ENCODE measurements around the gene GTF3C2. TPM values are rescaled to one million over a fixed set of nuclear protein-coding genes. Genes with fewer than 3 reads are reported as not detected.

GTF3C2 gene
- total and polyA plus RNA-seq, 4 donors: 9.7 to 20.6 (median 14.7) TPM

- Histone ChIP-seq H3K27me3 (ENCODE audit: control insufficient read depth in 4 of 4, insufficient read depth in 4 of 4, low read length in 3 of 4) (peaks cover 0 to 5% (median 1%) of the 10 kb centered on the region in 4 donors), H3K36me3 (ENCODE audit: control insufficient read depth in 4 of 4, insufficient read depth in 3 of 4, low read depth in 1 of 4, low read length in 3 of 4) (peaks cover 0 to 12% (median under 1%) of the 10 kb centered on the region in 4 donors), H3K9ac (ENCODE audit: low read depth in 1 of 2, low read length in 2 of 2) (no peak overlapping the region), H3K9me3 (ENCODE audit: control insufficient read depth in 4 of 4, low read length in 3 of 4) (no peaks in the 10 kb centered on the region), H3K27ac (ENCODE audit: low read depth in 1 of 2, low read length in 2 of 2) (no peak overlapping the region), H3K4me3 (ENCODE audit: low read depth in 1 of 3, low read length in 3 of 3) (no peak overlapping the region), H3K4me1 (ENCODE audit: control insufficient read depth in 4 of 4, insufficient read depth in 4 of 4, low read length in 3 of 4) (peaks cover 3 to 25% (median 11%) of the 10 kb centered on the region in 4 donors)
- TF ChIP-seq REST (IDR thresholded peaks at IDR 0.05) (no peak), EGR1 (IDR thresholded peaks at IDR 0.05; ENCODE audit: low read depth in 2 of 2) (no peak), FOXA2 (IDR thresholded peaks at IDR 0.05) (no peak), JUND (IDR thresholded peaks at IDR 0.05) (no peak), FOXA1 (IDR thresholded peaks at IDR 0.05) (no peak), RXRA (IDR thresholded peaks at IDR 0.05) (no peak), TAF1 (conservative IDR thresholded peaks at IDR 0.05) (no peak), ATF3 (IDR thresholded peaks at IDR 0.05) (no peak), MAX (IDR thresholded peaks at IDR 0.05) (no peak), HNF4G (IDR thresholded peaks at IDR 0.05) (no peak), SP1 (IDR thresholded peaks at IDR 0.05) (no peak), ZBTB33 (IDR thresholded peaks at IDR 0.05) (no peak), NR2F2 (IDR thresholded peaks at IDR 0.05) (no peak)
- no peak for DNase-seq (ENCODE audit: low spot score)
- 90% methylated on average over 6 of the region's 6 CpGs for WGBS
Measured at GRCh38 chr2:27309651-27310050, 46.9 kb downstream of the GTF3C2 start.

- WGBS: 60% methylated on average over 25 of the region's 25 CpGs
- no peak within 1 kb of the TSS for H3K27ac ChIP-seq (ENCODE audit: low read depth in 1 of 2, low read length in 2 of 2)
- H3K4me3 ChIP-seq (ENCODE audit: low read depth in 1 of 3, low read length in 3 of 3): peak within 1 kb of the TSS in 1 of 3 donors; percentile 16
- DNase-seq (ENCODE audit: low spot score): no peak
- H3K9me3 ChIP-seq (ENCODE audit: control insufficient read depth in 4 of 4, low read length in 3 of 4): no peaks in the 10 kb centered on the region
- no peak within 1 kb of the TSS for H3K9ac ChIP-seq (ENCODE audit: low read depth in 1 of 2, low read length in 2 of 2)
- H3K36me3 ChIP-seq (ENCODE audit: control insufficient read depth in 4 of 4, insufficient read depth in 3 of 4, low read depth in 1 of 4, low read length in 3 of 4): peaks cover 0 to 12% (median under 1%) of the 10 kb centered on the region in 4 donors
- peaks cover 3 to 25% (median 11%) of the 10 kb centered on the region in 4 donors for H3K4me1 ChIP-seq (ENCODE audit: control insufficient read depth in 4 of 4, insufficient read depth in 4 of 4, low read length in 3 of 4)
- peaks cover 0 to 5% (median 1%) of the 10 kb centered on the region in 4 donors for H3K27me3 ChIP-seq (ENCODE audit: control insufficient read depth in 4 of 4, insufficient read depth in 4 of 4, low read length in 3 of 4)
- TF ChIP-seq REST (IDR thresholded peaks at IDR 0.05) (peak; percentile 98), NR2F2 (IDR thresholded peaks at IDR 0.05) (no peak)
Measured at GRCh38 chr2:27308359-27308881, 48.1 kb downstream of the GTF3C2 start, which contains the start of gene UCN. UCN (minus strand) TSS chr2:27308445; CDS start chr2:27307895, 550 bp downstream.

All from liver (tissue), 9 donors.